C4-2B (cell line): ENCODE data around the gene CHST14.

Experiments
- ZFX ChIP-seq: fragments of 450-650 bp; IDR thresholded peaks from 2 replicates; pipeline ENCODE4 v1.6.1; 2017
- TF ChIP-seq, protein P1 (sequence below): fragments of 450-650 bp; conservative IDR thresholded peaks from 2 replicates; pipeline ENCODE4 v1.5.1; 2017; ENCODE audit warnings: mild to moderate bottlenecking

GRCh38 chr15:40500568-40501330, 30.0 kb downstream of the CHST14 start:
- TF ChIP-seq, protein P1, sequence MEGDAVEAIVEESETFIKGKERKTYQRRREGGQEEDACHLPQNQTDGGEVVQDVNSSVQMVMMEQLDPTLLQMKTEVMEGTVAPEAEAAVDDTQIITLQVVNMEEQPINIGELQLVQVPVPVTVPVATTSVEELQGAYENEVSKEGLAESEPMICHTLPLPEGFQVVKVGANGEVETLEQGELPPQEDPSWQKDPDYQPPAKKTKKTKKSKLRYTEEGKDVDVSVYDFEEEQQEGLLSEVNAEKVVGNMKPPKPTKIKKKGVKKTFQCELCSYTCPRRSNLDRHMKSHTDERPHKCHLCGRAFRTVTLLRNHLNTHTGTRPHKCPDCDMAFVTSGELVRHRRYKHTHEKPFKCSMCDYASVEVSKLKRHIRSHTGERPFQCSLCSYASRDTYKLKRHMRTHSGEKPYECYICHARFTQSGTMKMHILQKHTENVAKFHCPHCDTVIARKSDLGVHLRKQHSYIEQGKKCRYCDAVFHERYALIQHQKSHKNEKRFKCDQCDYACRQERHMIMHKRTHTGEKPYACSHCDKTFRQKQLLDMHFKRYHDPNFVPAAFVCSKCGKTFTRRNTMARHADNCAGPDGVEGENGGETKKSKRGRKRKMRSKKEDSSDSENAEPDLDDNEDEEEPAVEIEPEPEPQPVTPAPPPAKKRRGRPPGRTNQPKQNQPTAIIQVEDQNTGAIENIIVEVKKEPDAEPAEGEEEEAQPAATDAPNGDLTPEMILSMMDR: no peak
- TF ChIP-seq ZFX: no peak
